Nephron progenitor cell (in vitro differentiated cells): ENCODE results near the gene ECE1.

Source experiments
- DNase-seq: peaks from one replicate; pipeline ENCODE4 v3.0.0; 2021
- H3K27ac Mint-ChIP-seq: 2 replicates; pipeline ENCODE4 v1.8.0; 2021; ENCODE audit warnings: mild to moderate bottlenecking, moderate library complexity, mixed read lengths
- H3K27me3 Mint-ChIP-seq: 2 replicates; pipeline ENCODE4 v1.8.0; 2021; ENCODE audit warnings: mild to moderate bottlenecking, low read depth, mixed read lengths; ENCODE audit not compliant: poor library complexity
- H3K36me3 Mint-ChIP-seq: 2 replicates; pipeline ENCODE4 v1.8.0; 2021; ENCODE audit warnings: low read depth, mixed read lengths
- H3K4me1 Mint-ChIP-seq: 2 replicates; pipeline ENCODE4 v1.8.0; 2021; ENCODE audit warnings: mixed read lengths
- H3K4me3 Mint-ChIP-seq: 2 replicates; pipeline ENCODE4 v1.8.0; 2021; ENCODE audit warnings: mild to moderate bottlenecking, moderate library complexity, mixed read lengths
- H3K9me3 Mint-ChIP-seq: 2 replicates; pipeline ENCODE4 v1.8.0; 2021; ENCODE audit warnings: mild to moderate bottlenecking, moderate library complexity, mixed read lengths
- TF ChIP-seq, protein P1 (sequence below): fragments of 200-600 bp; sonication (generic); IDR thresholded peaks from 2 replicates; pipeline ENCODE4 v1.5.0; 2021; ENCODE audit warnings: antibody characterized with exemption

ECE1 gene

DNA sequence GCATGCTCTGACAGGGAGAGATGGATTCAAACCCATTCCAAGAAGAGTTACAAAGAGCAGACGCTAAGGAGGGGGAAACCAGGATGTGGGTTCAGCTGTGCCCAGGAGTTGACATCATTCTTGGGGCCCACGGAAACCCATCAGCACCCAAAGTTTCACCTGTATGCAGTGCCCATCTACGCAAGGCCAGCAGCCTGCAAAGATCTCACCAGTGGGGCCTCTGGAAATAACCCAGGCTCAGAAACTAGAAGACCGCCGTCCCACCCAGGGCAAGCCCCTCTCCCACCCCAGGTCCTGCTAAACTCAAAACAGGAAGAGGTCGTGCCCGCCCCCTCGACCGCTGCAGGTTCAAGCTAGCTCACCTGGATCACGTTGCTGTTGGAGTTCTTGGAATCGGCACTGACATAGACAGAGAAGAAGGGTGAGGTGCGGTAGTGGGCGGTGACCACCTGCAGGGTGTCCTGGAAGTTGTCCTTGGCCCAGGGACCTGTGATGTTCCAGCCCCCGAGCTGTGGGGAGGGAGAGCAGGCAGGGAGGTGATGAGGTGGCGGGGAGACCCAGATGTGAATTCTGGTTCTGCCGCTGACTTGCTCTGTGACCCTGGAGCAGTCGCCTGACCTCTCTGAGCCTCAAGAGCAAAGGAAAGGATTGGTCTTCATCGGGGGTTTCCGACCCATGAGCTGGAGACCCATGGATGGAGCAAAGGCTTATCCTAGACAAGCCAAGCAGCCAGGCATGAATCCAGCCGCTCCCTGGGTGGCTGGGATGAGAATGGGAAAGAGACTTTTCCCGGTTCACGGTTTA is 31.7 kb downstream of the ECE1 start:
- peaks cover 4% of the 10 kb centered on the region for H3K36me3 Mint-ChIP-seq
- H3K4me1 Mint-ChIP-seq = peaks cover 38% of the 10 kb centered on the region
- no peak overlapping the region for H3K4me3 Mint-ChIP-seq
- no peak overlapping the region for H3K27ac Mint-ChIP-seq
- TF ChIP-seq, protein P1, sequence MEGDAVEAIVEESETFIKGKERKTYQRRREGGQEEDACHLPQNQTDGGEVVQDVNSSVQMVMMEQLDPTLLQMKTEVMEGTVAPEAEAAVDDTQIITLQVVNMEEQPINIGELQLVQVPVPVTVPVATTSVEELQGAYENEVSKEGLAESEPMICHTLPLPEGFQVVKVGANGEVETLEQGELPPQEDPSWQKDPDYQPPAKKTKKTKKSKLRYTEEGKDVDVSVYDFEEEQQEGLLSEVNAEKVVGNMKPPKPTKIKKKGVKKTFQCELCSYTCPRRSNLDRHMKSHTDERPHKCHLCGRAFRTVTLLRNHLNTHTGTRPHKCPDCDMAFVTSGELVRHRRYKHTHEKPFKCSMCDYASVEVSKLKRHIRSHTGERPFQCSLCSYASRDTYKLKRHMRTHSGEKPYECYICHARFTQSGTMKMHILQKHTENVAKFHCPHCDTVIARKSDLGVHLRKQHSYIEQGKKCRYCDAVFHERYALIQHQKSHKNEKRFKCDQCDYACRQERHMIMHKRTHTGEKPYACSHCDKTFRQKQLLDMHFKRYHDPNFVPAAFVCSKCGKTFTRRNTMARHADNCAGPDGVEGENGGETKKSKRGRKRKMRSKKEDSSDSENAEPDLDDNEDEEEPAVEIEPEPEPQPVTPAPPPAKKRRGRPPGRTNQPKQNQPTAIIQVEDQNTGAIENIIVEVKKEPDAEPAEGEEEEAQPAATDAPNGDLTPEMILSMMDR = no peak
- peaks cover 4% of the 10 kb centered on the region for H3K27me3 Mint-ChIP-seq
- no peak for DNase-seq
- H3K9me3 Mint-ChIP-seq = no peaks in the 10 kb centered on the region

DNA sequence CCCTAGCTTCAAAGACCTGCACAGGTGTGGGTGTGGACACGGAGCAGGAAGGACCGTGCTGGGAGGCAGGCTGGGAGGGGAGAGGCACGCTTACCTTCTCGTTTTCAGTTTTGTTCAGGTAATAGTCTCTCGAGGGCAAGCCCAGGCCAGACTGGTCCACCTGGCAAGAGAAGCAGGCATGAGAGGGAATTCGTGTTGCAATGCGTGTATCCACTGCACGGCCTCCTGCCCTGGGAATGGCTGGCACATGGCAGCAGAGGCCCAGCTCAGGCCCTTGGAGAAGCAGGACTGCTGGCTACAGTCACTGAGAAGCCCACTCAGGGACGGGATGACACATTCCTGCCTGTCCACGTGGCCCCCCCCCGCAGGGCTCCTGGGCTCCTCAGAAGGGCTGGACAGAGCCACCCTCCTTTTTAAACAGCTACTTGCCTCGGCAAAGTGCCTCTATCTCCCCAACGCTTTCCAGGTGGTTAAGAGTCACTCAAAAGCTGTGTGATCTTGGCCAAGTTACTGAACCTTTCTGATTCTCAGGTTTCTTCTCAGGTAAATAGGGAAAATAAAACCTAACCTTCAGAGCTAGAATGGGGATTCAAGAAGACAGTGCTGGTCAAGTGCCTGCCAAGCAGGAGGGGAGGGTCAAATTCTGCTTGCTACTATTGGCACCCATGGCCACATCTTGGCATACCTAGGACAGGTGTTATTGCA is 32.7 kb downstream of the ECE1 start:
- H3K4me3 Mint-ChIP-seq = no peak overlapping the region
- H3K27ac Mint-ChIP-seq = no peak overlapping the region
- H3K27me3 Mint-ChIP-seq = peaks cover 4% of the 10 kb centered on the region
- peaks cover 4% of the 10 kb centered on the region for H3K36me3 Mint-ChIP-seq
- no peak for DNase-seq
- TF ChIP-seq, protein P1 = no peak
- H3K4me1 Mint-ChIP-seq = peaks cover 34% of the 10 kb centered on the region
- no peaks in the 10 kb centered on the region for H3K9me3 Mint-ChIP-seq

DNA sequence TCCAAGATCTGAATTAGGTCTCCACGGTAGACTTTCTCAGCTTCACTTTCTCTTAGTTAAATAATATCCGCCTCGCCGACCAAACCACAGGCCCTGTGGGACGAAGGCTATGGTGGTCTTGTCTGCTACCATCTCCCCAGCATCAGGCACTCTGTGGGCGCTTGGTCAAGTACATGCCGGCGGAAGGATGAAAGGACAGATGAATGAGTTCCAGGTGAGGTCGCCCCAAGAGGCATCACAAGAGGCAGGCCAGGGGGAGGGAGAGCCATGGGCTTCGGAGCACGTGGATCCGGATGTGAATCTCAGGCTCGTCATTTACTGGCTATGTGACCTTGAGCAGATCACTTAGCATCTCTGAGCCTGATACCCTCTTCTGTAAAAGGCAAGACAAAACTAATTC is 33.5 kb downstream of the ECE1 start:
- Mint-ChIP-seq H3K4me3 (no peak overlapping the region), H3K27ac (no peak overlapping the region), H3K36me3 (peaks cover 4% of the 10 kb centered on the region), H3K27me3 (peaks cover 4% of the 10 kb centered on the region), H3K9me3 (no peaks in the 10 kb centered on the region), H3K4me1 (peaks cover 34% of the 10 kb centered on the region)
- TF ChIP-seq, protein P1 = no peak
- DNase-seq = no peak

DNA sequence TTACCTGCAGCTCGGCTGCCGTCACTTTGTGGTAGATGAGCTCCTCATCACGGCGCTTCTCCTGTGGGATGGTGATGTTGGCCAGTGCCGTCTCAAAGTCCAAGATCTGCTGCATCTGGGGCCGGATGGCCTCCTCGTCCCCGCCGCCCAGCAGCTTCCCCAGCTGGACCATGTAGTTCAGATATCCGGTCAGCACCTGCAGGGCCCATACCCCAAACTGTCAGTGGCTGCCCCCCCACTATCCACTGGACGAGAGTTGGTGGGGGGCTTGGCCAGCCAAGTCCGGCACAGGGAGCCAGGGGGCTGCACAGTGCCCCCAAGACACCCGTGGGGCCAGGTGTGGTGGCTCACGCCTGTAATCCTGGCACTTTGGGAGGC is 34.3 kb downstream of the ECE1 start:
- peaks cover 30% of the 10 kb centered on the region for H3K4me1 Mint-ChIP-seq
- no peaks in the 10 kb centered on the region for H3K9me3 Mint-ChIP-seq

DNA sequence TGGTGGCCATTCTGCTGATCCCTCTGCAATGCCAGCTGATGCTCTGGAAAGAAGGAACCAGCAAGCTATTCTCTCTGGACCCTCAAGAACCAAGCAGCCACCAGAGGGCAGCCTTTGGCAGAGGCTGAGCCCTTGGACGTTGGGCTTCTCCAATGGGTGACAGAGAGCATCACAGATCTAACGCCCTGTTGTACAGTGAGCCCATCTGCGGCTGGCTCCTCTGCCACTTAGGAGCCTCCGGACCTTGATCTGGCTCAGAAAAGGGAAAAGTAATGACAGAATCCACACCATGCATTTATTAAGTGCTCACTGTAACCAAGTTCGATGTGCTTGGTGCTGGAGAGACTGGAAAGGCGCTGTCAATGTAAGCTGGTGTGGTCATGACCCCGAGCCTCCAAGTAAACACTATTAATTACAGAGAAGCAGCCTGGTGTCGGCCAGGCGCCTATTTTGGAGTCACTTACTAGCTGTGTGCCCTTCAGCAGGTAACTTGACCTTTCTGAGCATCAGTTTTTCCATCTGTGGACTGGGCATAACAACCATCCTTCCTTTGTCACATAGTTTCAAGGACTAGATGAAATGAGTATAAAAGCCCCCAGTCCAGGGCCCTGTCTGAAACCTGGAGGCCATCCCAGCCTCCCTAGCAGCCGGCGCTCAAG is 34.9 kb downstream of the ECE1 start:
- Mint-ChIP-seq H3K27ac (no peak overlapping the region), H3K27me3 (peaks cover 4% of the 10 kb centered on the region), H3K9me3 (no peaks in the 10 kb centered on the region), H3K4me3 (no peak overlapping the region), H3K36me3 (peaks cover 5% of the 10 kb centered on the region), H3K4me1 (peaks cover 27% of the 10 kb centered on the region)
- DNase-seq = peak; percentile 92
- TF ChIP-seq, protein P1 = peak; percentile 82

More for the DNA sequence above, 34.3 kb downstream of the ECE1 start:
- Mint-ChIP-seq H3K36me3 (peaks cover 4% of the 10 kb centered on the region), H3K27ac (no peak overlapping the region), H3K27me3 (peaks cover 4% of the 10 kb centered on the region), H3K4me3 (no peak overlapping the region)
- no peak for DNase-seq
- TF ChIP-seq, protein P1 = no peak
